Germinal center (tissue), 1 donor: ENCODE results near the gene ACBD6.

Source experiments
- DNase-seq: peaks from one replicate; pipeline ENCODE4 v3.0.0; 2012; ENCODE audit warnings: mixed read lengths, low spot score

Gene ACBD6

DNA sequence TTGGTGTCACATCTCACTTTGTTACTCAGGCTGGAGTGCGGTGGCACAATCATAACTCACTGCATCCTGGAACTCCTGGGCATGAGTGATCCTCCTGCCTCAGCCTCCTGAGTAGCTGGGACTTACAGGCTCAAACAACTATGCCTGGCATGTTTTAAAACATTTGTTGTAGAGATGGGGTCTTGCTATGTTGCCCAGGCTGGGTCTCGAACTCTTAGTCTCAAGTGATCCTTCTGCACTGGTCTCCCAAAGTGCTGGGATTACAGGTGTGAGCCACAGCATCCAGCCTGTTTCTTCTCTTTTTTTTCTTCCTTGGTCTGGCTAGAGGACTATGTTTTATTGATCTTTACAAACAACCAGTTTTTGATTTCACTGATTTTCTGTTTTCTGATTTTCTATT is 207.7 kb downstream of the ACBD6 start:
- no peak for DNase-seq

DNA sequence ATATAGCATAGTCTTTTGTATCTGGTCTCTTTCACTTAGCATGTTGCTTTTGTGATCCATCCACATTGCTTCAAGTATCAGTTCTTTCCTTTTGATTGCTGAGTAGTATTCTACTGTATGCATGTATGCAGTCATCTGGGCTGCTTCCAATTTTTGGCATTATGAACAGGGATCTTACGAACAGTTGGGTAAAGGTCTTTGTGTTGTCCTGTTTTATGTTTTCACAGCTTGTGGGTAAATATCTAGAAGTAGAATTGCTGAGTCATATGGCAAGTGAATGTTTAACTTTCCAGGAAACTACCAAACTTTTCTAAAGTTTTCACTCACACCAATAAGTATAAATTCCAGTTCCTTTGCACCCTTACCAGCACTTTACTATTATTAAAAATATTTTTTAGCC is 211.4 kb downstream of the ACBD6 start:
- no peak for DNase-seq

DNA sequence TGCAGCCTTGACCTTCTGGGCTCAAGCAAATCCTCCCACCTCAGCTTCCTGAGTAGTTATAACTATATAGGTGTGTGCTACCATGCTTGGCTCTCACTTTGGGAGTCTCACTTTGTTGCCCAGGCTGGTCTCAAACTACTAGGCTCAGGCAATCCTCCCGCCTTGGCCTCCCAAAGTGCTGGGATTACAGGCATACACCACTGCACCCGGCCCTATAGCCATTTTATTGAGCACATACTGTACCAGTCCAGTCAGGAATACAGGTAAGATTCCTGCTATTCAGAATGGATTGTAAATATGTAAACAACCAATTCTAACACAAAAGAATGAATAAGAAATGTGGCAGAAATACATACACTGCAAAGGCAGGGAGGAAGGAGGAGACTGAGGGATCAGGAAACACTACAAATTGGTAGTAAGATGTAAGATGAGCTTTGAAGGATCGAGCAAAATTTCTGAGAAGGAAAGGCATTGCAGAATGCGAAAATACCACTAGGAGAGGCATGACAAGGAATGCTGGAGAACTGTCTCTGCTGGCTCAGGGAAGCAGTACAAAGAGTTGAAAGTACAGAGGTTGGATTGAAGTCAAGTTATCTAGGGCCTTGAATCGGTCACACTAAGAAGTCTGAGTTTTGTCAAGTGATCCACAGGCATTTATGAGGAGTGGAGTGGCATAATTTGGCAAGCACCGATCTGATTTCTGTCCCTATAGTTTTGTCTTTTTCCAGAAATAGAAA is 211.9 kb downstream of the ACBD6 start:
- DNase-seq = no peak

DNA sequence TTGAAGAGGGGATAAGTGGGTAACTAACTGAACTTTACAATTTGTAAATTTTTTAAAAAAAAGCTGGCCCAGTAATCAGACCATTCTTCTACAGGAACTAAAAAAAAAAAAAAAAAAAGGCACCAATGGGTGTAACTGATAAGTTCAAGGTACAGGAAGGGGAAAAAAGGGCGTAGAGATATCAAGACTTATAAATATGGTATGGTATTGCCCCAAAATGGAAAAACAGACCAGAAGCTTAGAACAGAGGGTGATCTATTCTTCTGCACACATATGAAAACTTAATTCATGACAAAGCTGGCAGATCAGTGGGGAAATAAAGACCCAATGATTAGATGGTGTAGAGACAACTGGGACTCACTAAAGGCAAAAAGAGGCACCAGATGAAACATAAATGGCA is 213.4 kb downstream of the ACBD6 start:
- no peak for DNase-seq

DNA sequence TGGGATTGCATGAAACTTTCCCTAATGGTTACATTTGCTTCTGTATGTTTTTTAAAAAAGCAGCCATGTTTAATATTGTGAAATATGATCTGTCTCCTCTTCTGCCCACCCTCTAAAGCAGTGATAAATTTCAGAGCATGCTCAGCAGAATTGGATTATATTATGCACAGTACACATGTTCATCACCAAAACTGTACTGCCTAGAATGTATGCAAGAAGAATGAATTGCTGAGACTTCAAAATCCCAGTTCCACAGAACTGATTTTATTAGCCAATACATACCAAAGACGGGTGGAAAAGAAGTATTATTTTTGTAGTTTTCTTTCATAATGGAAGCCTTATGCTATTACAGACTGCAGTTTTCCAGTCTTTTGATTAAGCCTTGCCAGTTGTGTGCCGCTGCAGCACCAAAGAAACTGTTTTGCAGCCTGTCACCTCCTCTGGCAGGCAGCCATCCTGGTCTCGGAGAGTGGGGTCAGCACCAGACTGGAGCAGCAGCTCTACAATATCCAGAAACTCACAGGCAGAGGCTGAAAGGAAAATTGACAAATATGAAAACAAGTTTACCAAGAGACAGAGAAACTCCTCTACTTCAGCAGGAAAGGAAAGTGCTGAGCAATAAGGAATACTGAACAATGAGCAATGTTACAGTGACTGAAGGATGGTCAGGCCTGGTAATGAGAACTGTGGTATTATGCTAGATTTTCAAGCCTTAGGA is 214.2 kb downstream of the ACBD6 start:
- no peak for DNase-seq

DNA sequence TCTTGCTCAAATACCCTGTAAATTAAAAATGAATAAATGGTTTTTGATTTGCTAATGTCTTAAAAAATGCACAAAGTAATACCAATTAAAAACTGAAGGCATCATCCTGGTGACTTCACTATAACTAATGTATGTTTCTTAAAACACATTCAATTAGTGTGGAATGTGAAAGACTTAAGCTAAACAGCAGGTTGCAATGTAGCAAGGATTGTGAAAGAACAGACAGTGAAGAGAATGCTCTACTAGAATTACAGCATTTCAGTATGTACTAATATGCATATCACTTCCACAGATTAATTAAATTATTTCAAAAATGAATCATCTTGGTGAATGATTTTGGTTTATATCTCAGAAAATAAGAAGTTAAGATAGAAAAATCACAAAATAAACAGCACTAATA is 216.0 kb downstream of the ACBD6 start:
- DNase-seq = no peak

DNA sequence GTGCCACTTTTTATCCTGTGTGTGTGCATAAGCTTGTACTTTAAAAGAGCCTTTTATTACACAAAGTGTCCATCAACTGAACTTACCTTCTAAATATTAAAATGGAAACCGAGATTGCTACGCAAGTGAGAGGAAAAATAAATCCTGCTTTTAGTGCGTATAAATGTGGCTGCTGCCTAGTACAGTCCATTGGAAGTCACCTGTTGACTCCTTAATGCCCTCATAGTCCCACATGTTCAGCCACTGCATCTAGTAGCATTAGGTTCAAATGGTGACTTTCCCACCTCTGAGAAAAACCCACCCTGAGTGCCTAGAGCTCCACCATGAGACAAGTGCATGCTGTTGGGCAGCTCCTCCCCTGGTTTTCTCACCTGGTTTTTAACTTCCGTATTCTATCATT is 219.3 kb downstream of the ACBD6 start:
- no peak for DNase-seq

DNA sequence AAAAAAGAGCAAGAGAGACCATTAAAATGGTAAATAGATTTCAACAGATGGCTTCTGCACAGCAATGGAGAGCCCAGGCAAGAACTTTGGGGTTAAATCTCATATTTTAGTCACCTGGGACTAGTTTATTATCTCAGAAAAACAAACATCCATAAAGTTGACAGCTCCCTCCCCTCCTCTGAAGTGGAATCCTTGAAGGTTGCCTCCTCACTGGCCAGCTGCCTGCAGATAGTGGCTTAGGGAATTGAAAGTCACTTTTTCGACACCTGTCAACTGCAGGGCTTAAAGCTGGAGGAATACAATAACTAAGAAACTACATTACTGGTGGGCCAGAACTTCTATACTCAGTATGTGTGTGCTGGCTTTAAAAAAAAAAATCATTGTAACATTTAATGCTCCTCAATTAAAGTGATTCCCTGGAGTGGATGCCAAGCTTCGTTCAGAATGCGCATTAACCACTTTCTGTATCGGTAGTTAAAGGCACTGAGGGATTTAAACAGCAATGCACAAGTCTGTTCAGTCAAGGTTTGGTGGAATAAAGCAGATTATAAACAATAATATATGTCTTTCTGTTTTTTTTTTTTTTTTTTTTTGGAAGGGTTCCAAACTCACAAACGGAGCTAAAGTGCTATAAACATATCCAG is 219.9 kb downstream of the ACBD6 start:
- DNase-seq = no peak

DNA sequence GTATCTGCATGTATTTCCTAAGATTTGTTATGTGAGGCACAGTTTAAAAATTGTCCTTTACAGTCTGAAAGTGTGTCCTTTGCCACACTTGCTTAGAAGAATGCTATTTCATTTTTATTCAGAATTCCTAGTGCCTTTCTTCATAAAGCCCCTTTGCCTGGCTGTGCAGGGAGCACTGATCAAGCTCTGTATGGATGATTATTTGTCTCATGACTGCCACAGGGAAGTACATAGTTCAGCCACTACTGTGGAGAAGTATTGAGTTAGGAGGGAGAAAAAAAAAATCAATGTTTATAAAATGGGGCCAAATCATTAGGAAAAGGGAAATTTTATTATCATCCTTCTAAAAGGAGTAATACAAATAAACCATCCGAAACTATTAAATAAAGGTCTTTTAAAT is 220.9 kb downstream of the ACBD6 start:
- DNase-seq = no peak

DNA sequence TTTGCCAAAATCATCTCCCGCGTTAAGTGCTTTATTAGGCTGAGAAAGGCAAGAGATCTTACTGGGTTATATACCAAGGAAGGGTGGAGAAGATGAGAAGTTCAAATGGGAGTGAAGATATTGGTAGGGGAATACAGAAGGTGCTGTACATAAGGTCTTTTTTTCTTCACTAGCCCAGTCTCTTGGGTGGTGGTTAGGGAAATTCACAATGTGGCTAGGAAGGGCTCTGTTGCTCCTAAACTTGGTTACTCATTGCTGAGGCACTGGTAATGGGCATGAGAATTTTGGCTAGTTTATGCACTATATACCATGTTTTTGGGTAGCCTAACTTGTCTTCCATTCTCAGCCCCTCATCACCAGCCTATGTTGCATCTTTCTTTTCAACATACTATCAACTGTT is 221.8 kb downstream of the ACBD6 start:
- no peak for DNase-seq

DNA sequence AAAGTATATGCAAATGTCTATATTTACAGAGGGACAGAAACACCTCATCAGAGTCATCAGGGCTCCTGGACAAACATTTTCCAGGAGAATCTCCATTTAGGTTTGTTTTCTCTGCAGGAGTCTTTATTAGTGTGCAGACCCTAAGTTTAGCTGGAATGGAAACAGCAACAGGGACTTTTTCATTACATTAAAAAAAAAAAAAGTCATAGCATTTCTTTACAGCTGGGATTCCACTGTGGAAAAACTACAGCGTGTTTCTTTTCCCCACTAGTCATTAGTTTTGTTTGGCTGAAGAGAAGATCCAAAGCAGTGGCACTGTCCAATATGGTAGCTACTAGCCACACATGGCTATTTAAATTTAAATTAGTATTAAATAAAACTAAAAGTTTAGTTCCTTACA is 222.7 kb downstream of the ACBD6 start:
- DNase-seq = no peak

DNA sequence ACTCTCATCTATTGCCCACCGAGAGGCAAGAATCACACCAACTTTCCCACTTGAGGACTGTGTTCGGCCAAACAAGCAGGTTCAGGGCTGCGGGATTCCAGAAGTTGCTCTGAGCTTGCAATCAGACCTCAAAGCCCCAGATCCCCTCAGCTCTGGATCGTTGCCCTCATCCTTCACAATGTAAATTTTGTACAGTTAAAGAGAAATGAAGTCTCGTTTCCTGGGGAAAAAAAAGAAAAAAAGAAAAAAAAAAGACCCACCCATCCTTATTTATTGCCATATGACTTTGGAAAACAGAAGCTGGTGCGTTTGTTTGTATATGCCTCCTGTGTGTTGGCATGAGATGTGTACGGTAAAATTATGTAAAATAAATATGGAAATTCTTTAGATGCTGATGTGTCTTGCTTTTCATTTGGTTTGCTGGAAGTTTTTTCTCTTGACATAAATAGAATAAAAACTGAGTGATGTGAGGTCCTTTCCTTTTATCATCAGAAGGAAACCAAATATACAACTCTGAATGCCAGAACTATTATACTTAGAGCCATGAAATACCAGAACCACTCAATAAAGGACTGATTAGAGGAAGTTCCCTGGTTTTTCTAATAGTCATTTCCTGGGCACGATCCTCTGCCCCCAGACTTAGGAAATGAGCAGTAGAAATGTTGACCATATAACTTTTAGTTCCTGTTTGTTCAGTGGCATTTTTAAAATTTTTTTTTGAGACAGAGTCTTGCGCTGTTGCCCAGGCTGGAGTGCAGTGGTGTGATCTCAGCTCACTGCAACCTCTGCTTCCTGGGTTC is 223.6 kb downstream of the ACBD6 start:
- DNase-seq = no peak

DNA sequence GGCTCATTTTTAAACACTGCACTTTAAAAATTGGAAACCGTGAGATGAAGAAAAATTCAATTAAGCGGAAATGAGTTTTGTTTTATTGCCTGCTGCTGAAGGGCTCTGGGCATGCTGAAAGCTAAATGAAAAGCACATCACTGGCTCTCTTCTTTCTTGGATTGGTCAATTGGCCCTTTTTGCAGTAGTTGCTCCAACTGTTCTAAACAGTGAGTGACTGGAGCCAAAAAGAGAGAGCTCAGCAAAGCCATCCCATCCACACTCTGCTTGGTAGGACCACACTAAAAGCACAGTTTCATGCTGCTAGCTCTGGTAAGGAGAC is 224.2 kb downstream of the ACBD6 start:
- no peak for DNase-seq

DNA sequence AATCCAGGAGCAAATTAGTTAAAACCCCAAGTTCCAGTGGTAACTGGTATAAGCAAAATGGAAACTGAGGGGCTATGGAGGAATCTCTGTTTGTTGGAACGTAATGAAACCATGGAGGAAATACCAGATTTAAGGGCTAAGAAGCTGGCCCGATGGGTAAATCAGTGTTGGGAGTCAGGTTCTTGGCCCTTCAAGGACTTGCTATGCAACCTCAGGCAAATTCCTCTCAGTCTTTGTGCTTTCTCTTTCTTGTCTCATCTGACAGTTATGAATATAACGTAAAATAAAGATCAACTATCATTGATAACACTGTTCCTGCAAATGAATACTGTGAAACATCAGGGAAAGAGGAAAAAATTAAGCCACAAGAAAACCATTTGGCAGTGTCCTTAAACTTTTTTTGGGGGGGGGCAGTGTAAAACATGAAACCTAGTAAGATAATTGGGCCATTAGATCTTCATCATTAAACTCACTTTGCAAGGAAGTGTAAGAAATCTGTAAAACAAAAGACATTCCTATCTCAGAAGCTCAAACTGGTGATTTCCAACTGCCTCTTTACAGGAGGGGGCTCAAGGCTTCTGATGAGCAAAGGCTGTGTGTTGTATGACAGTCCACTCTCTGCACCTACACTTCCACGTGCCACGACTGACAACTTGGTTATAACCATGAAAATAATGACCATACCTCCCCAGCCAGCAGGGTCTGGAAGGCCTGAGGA is 224.7 kb downstream of the ACBD6 start:
- no peak for DNase-seq

DNA sequence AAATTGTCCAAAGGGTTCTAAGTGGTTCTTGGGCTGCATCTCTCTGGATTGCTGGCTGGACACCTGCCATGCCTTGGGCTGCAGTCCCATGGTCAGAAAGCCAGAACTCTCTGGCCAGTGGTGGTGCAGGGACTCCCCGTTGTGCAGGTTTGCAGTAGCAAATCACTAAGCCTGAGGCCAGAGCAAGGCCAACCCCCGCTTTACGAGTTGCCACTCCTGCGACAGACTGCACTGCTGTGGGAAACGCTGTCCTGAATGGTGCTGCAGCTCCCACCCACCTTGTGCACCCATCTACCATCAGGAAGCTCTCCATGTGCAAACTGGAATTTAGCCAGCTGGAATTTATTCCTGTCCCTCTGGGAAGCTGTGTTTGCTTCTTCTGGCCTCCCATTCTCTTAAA is 226.7 kb downstream of the ACBD6 start:
- DNase-seq = no peak

DNA sequence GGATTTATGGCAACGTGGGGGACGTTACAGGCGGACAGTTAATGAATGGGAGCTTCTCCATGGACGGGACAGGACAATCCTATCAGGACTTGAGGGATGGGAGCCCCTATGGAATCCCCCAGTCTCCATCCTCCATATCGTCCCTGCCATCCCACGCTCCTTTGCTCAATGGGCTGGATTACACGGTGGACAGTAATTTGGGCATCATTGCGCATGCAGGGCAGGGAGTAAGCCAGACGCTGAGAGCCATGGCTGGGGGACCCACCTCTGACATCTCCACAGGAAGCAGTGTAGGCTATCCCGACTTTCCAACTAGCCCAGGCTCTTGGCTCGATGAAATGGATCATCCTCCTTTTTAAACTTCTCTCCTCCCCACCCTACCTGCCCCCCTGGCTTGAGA is 228.2 kb downstream of the ACBD6 start:
- no peak for DNase-seq

DNA sequence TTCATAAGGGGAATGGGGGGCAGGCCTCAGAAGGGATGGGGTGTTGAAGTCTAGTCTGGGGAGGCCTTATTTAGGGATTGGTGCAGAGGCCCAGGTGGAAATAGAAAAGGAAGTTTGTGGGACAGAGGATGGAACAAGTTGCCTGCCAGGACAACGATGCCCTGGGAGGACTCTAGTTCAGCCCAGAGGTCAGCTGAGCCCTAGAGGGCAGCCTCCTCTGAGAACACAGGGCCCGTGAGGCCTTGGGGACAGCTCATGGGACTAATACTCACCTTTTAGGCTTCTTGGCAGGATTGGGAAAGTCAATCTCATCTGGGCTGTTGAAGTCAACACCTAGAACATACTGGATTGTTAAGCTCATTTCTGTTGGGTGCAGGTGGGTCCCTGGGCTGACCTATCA is 229.3 kb downstream of the ACBD6 start:
- no peak for DNase-seq

DNA sequence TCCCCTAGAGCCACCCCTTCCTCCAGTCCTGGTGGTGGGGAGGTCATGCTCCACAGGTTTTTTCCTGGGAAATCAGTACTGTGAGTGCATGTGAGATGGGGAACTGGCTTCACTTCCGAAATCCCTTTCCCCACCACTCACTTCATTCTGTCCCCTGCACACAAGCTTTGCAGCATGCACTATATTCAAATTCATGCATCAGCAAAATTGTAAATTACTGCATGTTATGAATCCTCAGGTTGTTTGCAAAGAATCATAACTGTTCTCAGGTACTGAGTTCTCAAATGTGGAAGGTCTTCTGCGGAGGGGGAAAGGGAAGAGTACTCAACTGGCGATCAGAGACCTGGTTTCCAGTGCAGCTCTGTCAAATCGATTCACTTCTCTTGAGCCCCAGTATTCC is 230.0 kb downstream of the ACBD6 start:
- no peak for DNase-seq

DNA sequence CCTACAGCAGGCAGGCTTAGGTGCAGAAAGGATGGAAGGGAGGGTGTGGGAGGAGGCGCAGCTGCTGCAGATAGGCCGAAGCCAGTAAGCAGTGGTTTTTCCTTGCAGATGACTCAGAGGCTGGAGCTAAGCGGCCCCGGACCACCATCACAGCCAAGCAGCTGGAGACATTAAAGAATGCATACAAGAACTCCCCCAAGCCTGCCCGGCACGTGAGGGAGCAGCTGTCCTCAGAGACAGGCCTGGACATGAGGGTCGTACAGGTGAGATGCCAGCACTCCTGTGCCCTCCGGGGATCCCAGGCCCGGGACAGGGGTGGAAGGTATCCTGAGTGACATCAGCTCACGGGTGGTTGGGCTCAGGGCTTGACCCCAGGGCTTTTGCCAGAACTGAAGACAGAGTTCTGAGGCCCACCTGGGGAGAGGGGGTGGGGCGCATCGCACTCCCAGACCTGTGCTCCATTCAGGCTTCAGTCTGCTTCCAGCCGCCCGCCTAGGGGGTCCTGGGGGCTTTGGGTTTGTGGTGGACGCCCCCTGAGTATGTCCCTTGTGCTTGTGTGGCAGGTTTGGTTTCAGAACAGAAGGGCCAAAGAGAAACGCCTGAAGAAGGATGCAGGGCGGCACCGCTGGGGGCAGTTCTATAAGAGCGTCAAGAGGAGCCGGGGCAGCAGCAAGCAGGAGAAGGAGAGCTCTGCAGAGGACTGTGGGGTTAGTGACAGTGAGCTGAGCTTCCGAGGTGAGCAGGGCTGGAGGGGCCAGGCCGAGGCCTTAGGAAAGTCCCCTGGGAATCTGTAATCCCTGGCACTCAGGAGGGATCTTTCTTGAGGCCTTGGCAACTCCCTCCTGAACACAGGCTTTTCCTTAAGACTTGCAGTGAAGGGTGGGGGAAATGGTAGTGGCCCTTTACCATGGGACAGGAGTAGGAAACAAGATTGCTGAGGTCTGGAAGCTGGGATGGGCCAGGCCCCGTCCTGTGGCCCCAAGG is 230.8 kb downstream of the ACBD6 start:
- no peak for DNase-seq

DNA sequence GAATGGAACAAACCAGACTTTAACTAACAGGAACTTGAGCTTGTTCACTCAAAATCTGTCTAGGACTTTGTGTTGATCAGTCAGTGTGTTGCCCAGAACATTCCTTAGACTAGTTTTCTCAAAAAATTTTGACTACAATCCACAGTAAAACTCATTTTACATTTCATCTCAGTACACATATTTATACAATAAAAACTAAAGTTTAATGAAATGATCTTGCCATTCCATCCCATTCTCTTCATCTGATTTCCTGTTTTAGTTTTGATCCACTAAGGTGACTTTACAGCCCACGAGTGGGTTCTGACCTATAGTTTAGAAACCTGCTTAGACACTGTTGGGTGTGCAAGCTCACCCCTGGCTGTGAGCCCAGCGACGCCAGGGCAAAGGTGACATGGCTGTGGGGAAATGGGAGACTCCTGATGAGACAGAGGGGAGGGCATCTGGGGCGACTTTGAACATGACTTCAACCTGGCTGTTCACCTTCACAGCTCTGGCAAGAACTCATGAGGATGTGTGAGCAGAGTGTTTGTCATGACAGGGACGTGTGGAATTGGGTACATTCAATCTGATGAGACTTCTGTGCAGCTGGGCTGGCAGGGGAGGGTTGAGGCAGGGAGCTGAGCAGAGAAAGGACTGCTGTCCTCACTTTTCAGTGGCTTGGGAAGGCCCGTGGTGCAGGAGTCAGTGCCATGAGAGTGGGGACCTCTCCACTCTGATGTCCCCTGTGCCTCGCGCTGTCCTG is 231.7 kb downstream of the ACBD6 start:
- no peak for DNase-seq
